Heart right ventricle (tissue), 16 donors: Measurements from ENCODE around the gene PLPP4. TPM values are rescaled to one million over a fixed set of nuclear protein-coding genes. Genes with fewer than 3 reads are reported as not detected.

ENCODE experiments used
- ATAC-seq, 8 donors: fragments of 200-7000 bp; cut with Tn5 transposase; one replicate each; pipeline ENCODE4 v1.9.1; 2020; ENCODE audit warnings: mild to moderate bottlenecking in 8 of 8, moderate library complexity in 8 of 8, moderate number of reproducible peaks in 1 of 8
- DNase-seq, 2 donors: peaks; one replicate each; pipeline ENCODE4 v3.0.0-alpha.2; 2020
- H3K27ac ChIP-seq, 10 donors: fragments of 200-600 bp; sonication (generic) in 2 of 10; one replicate each; pipeline versions ENCODE4 v1.5.0 to v1.8.0; 2020 to 2022; ENCODE audit warnings: mild to moderate bottlenecking in 3 of 10
- H3K27me3 ChIP-seq, 7 donors: fragments of 200-600 bp; one replicate each; pipeline ENCODE4 v1.8.0; 2021 to 2022; ENCODE audit warnings: mild to moderate bottlenecking in 2 of 7
- H3K36me3 ChIP-seq, 9 donors: fragments of 200-600 bp; sonication (generic) in 1 of 9; one replicate each; pipeline versions ENCODE4 v1.5.0 to v1.8.0; 2020 to 2022; ENCODE audit warnings: mild to moderate bottlenecking in 2 of 9
- H3K4me1 ChIP-seq, 9 donors: fragments of 200-600 bp; sonication (generic) in 1 of 9; one replicate each; pipeline versions ENCODE4 v1.5.0 to v1.8.0; 2020 to 2022; ENCODE audit warnings: mild to moderate bottlenecking in 4 of 9
- H3K4me3 ChIP-seq, 10 donors: fragments of 200-600 bp; sonication (generic) in 2 of 10; one replicate each; pipeline versions ENCODE4 v1.5.0 to v1.8.0; 2020 to 2022; ENCODE audit warnings: mild to moderate bottlenecking in 7 of 10, moderate library complexity in 2 of 10
- H3K9me3 ChIP-seq, 11 donors: fragments of 200-600 bp in 10 of 11; sonication (generic) in 2 of 11; one replicate each; pipeline versions ENCODE4 v1.5.0 to v1.8.0; 2013 to 2022; ENCODE audit warnings: mild to moderate bottlenecking in 2 of 11, control low read depth in 1 of 11, moderate library complexity in 1 of 11
- WGBS, 2 donors: extraction: QIAGEN DNeasy Blood & Tissue Kit; methylation state at CpG; one replicate each; pipeline ENCODE4 v1.1.7; 2013; ENCODE audit warnings: inconsistent platforms in 1 of 2; 5-methylcytosine and 5-hydroxymethylcytosine counted together
- intact Hi-C, 10 donors: fragments of 100-400 bp; cut with DNase I; formaldehyde crosslinking; loops; one replicate each; pipeline versions ENCODE4 v1.11.1 to v1.14.2; 2022
- polyA plus RNA-seq, 2 donors: library from polyadenylated mRNA; stranded (reverse); fragments of 200-250 nt; gene quantifications; one replicate each; pipeline ENCODE4 v1.2.3, GENCODE V29; 2013
- total RNA-seq, 10 donors: library from RNA; stranded (reverse); fragmentation: NEBNext Ultra II Directional in 3 of 10; extraction: Animal tissue kit (Norgen Biotek cat#: 25700) in 3 of 10; gene quantifications; one replicate each; pipeline versions ENCODE4 v1.2.1 to v1.2.4, GENCODE V29; 2021 to 2023
- TF ChIP-seq, protein P1 (sequence below), 9 donors: fragments of 200-600 bp; sonication (generic) in 2 of 9; IDR thresholded peaks; one replicate each; pipeline versions ENCODE4 v1.5.0 to v1.8.0; 2021 to 2022; ENCODE audit warnings: antibody characterized with exemption in 9 of 9, mild to moderate bottlenecking in 5 of 9, moderate library complexity in 1 of 9
- donor health status: Arrhythmogenic right ventricular cardiomyopathy.
- donor health status: ischemic (EF 13 %, LVEDD 7.1; RV severe dilation, severe dysfunction).
- donor health status: healthy with polysubstance abuse.
- donor health status: DM: no; HTN: yes; CAD: no.
- donor health status: DM: no; HTN: no; CAD: no.
- donor health status: ischemic (EF 25% LVEDD 6.9; RV normal size, moderate dysfunction).
- donor health status: ischemic (EF 25% LVEDD 5.7; RV mildly dilated, moderate dysfunction).
- donor health status: healthy.
- donor health status: DM: yes; HTN: yes; CAD: no.
- donor health status: Ischemic cardiomyopathy.
- donor health status: ischemic (EF 35%, LVEDD 5.7; RV mildly dilated, moderate dysfunction).
- donor health status: nonischemic (EF 11% LVEDD 7.7; RV severe dilation, severe dysfunction).
- donor health status: DM: yes; HTN: yes; CAD: no.
- donor health status: PGD.
- donor health status: ischemic (EF 29% LVEDD 5.4; RV normal size, mild dysfunction).
- donor health status: nonischemic (EF 23%, LVEDD 6.1; RV moderate dilation, normal function).

The PLPP4 gene
- total and polyA plus RNA-seq, 12 donors, result not detected

GRCh38 chr10:120420421-120420820 is 36.6 kb upstream of the PLPP4 start:
- DNase-seq, result no peak
- peaks cover 0 to 13% (median 0%) of the 10 kb centered on the region in 7 donors for H3K27me3 ChIP-seq
- 52 to 65% methylated on average over 5 of the region's 5 CpGs for WGBS, 2 donors
- peaks cover 0 to 9% (median 0%) of the 10 kb centered on the region in 11 donors for H3K9me3 ChIP-seq
- no peak overlapping the region for H3K27ac ChIP-seq
- no peak for ATAC-seq
- H3K4me1 ChIP-seq, result no peaks in the 10 kb centered on the region
- intact Hi-C loops, result loop anchor here in 2 of 10 donors (5.0 kb wide), 1 partner anchor 317 kb away; no protein-coding TSS in a partner anchor
- no peak overlapping the region for H3K4me3 ChIP-seq
- H3K36me3 ChIP-seq, result no peaks in the 10 kb centered on the region
- TF ChIP-seq, protein P1, sequence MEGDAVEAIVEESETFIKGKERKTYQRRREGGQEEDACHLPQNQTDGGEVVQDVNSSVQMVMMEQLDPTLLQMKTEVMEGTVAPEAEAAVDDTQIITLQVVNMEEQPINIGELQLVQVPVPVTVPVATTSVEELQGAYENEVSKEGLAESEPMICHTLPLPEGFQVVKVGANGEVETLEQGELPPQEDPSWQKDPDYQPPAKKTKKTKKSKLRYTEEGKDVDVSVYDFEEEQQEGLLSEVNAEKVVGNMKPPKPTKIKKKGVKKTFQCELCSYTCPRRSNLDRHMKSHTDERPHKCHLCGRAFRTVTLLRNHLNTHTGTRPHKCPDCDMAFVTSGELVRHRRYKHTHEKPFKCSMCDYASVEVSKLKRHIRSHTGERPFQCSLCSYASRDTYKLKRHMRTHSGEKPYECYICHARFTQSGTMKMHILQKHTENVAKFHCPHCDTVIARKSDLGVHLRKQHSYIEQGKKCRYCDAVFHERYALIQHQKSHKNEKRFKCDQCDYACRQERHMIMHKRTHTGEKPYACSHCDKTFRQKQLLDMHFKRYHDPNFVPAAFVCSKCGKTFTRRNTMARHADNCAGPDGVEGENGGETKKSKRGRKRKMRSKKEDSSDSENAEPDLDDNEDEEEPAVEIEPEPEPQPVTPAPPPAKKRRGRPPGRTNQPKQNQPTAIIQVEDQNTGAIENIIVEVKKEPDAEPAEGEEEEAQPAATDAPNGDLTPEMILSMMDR (IDR thresholded peaks at IDR 0.05), result no peak

GRCh38 chr10:120421250-120421649 is 35.8 kb upstream of the PLPP4 start:
- DNase-seq (no peak), ATAC-seq (no peak)
- Histone ChIP-seq H3K9me3 (peaks cover 0 to 9% (median 0%) of the 10 kb centered on the region in 11 donors), H3K36me3 (no peaks in the 10 kb centered on the region), H3K4me1 (no peaks in the 10 kb centered on the region), H3K4me3 (no peak overlapping the region), H3K27ac (no peak overlapping the region), H3K27me3 (peaks cover 0 to 13% (median 0%) of the 10 kb centered on the region in 7 donors)
- TF ChIP-seq, protein P1 (IDR thresholded peaks at IDR 0.05), result no peak
- WGBS, 2 donors, result 34 to 36% methylated on average over 2 of the region's 2 CpGs
- intact Hi-C loops, result loop anchor here in 2 of 10 donors (5.0 kb wide), 1 partner anchor 316 kb away; no protein-coding TSS in a partner anchor

DNA sequence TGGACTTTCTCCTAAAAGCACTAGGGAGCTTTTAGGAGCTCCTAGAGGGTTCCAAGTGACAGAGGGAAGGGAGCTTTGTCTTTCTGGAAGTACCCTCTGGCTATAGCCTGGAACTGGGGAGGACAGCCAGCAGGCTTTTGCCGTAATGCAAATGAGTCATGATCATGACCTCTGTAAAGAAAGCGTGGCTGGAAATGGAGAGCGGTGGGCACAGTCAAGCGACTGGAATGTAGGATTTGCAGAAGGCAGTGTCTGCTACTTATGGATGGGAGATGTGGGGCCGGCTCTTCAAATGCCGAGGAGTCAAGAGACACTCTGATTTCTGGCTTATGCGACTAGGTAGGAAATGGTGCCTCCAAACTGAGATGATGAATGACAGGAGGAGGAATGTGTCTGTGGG is 34.6 kb upstream of the PLPP4 start:
- Histone ChIP-seq H3K36me3 (no peaks in the 10 kb centered on the region), H3K27me3 (peaks cover 0 to 13% (median 0%) of the 10 kb centered on the region in 7 donors), H3K27ac (no peak overlapping the region), H3K4me1 (no peaks in the 10 kb centered on the region), H3K4me3 (no peak overlapping the region), H3K9me3 (peaks cover 0 to 9% (median 0%) of the 10 kb centered on the region in 11 donors)
- ATAC-seq (no peak), DNase-seq (no peak)
- intact Hi-C loops, result loop anchor here in 2 of 10 donors (5.0 kb wide), 1 partner anchor 315 kb away; no protein-coding TSS in a partner anchor
- WGBS, 2 donors, result 76 to 80% methylated on average over 7 of the region's 7 CpGs
- TF ChIP-seq, protein P1 (IDR thresholded peaks at IDR 0.05), result no peak

GRCh38 chr10:120423431-120424197 is 33.4 kb upstream of the PLPP4 start:
- Histone ChIP-seq H3K27me3 (peaks cover 0 to 9% (median 0%) of the 10 kb centered on the region in 7 donors), H3K27ac (no peak overlapping the region), H3K36me3 (no peaks in the 10 kb centered on the region), H3K9me3 (peaks cover 0 to 9% (median 0%) of the 10 kb centered on the region in 11 donors), H3K4me3 (no peak overlapping the region), H3K4me1 (no peaks in the 10 kb centered on the region)
- no peak for ATAC-seq
- peak; percentile 6 to 12 for DNase-seq
- intact Hi-C loops, result loop anchor here in 2 of 10 donors (5.0 kb wide), 1 partner anchor 314 kb away; no protein-coding TSS in a partner anchor
- WGBS, 2 donors, result 58 to 63% methylated on average over 8 of the region's 8 CpGs
- TF ChIP-seq, protein P1 (IDR thresholded peaks at IDR 0.05), result peak; percentile 26 to 78 (median 68)
